OCI-LY3 (cell line): ENCODE results near the gene ABTB2.

Experiments used
- CTCF ChIP-seq: fragments of 200-600, 300-600 bp; sonication (generic); IDR thresholded peaks from 2 replicates; pipeline ENCODE4 v1.5.1; 2014; ENCODE audit warnings: antibody characterized with exemption, low read length, low read depth
- EZH2phosphoT487 ChIP-seq: fragments of 200-600 bp; shearing (Covaris generic); IDR thresholded peaks from 2 replicates; pipeline ENCODE4 v1.6.1; 2018; ENCODE audit warnings: antibody characterized with exemption, mixed run types, low read depth

GRCh38 chr11:34161361-34161760 is 196.4 kb downstream of the ABTB2 start:
- TF ChIP-seq CTCF (no peak), EZH2phosphoT487 (no peak)
